HS-5 (cell line): Measurements from ENCODE around the gene KIF1A.

Experiments used
- DNase-seq: peaks from one replicate; pipeline ENCODE4 v3.0.0-alpha.2; 2012; ENCODE audit warnings: low read depth

Gene KIF1A

GRCh38 chr2:240735476-240735875, 84.5 kb downstream of the KIF1A start:
- no peak for DNase-seq

GRCh38 chr2:240734756-240735155, 85.3 kb downstream of the KIF1A start:
- no peak for DNase-seq

GRCh38 chr2:240733803-240734495, 86.1 kb downstream of the KIF1A start:
- DNase-seq = no peak

GRCh38 chr2:240732911-240733622, 87.0 kb downstream of the KIF1A start:
- peak; percentile 5 for DNase-seq

- no peak for DNase-seq
Measured at GRCh38 chr2:240732184-240732583, 87.8 kb downstream of the KIF1A start.

- no peak for DNase-seq
Measured at GRCh38 chr2:240731178-240731545, 88.9 kb downstream of the KIF1A start.

- DNase-seq = no peak
Measured at GRCh38 chr2:240730501-240731177, 89.4 kb downstream of the KIF1A start.

- DNase-seq = no peak
Measured at GRCh38 chr2:240728827-240729226, 91.2 kb downstream of the KIF1A start.

GRCh38 chr2:240728361-240728760, 91.7 kb downstream of the KIF1A start:
- DNase-seq = no peak

- DNase-seq = no peak
Measured at GRCh38 chr2:240727913-240728312, 92.1 kb downstream of the KIF1A start.

- DNase-seq = no peak
Measured at GRCh38 chr2:240727439-240727838, 92.6 kb downstream of the KIF1A start.

- DNase-seq = no peak
Measured at GRCh38 chr2:240726876-240727275, 93.1 kb downstream of the KIF1A start.

- DNase-seq = no peak
Measured at GRCh38 chr2:240725671-240726070, 94.3 kb downstream of the KIF1A start.

- no peak for DNase-seq
Measured at GRCh38 chr2:240725266-240725665, 94.8 kb downstream of the KIF1A start.

- no peak for DNase-seq
Measured at GRCh38 chr2:240724431-240724830, 95.6 kb downstream of the KIF1A start.

- DNase-seq = no peak
Measured at GRCh38 chr2:240723851-240724250, 96.2 kb downstream of the KIF1A start.

GRCh38 chr2:240722796-240723735, 97.0 kb downstream of the KIF1A start:
- no peak for DNase-seq

- no peak for DNase-seq
Measured at GRCh38 chr2:240722376-240722775, 97.6 kb downstream of the KIF1A start.

- DNase-seq = no peak
Measured at GRCh38 chr2:240721596-240722180, 98.3 kb downstream of the KIF1A start.

GRCh38 chr2:240720686-240721595, 99.1 kb downstream of the KIF1A start:
- no peak for DNase-seq
